Fibroblast of the conjunctiva (primary cell): ENCODE data around the gene BCL2.
"Not testable (repeated sequence)": the region's sequence is repeated elsewhere in the genome, so short reads cannot be mapped to it uniquely, and the experiment has no call there.

Source experiments
- DNase-seq: peaks from one replicate; pipeline ENCODE4 v3.0.0-alpha.2; 2010; ENCODE audit warnings: low read depth

BCL2 gene

DNA sequence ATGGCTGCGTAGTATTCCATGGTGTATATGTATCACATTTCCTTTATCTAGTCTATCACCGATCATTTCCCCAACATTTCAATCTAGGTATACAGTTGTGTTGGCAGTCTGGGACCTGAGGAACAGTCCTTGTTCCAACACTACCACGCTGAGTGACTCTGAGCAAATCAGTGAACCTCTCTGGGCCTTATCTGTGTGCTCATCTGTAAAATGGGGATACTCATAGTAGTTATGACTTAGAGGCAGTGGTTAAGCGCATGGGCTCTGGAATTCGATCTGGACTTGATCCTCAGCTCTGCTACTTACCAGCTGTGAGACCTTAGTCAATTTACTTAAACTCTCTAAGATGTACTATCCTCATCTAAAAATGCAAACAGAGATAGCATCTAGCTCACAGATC is 85.1 kb downstream of the BCL2 start:
- DNase-seq: no peak

DNA sequence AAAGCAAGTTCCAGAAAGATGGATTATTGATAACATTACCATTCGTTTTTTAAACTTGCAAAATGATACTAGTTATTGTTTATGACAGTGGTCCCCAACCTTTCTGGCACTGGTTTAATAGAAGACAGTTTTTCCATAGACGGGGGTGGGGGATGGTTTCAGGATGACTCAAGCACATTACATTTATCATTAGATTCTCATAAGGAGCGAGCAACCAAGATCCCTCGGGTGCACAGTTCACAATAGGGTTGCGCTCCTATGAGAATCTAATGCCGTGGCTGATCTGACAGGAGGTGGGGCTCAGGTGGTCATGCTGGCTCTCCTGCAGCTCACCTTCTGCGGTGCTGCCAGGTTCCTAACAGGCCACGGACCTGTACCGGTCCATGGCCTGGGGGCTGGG is 86.2 kb downstream of the BCL2 start:
- no peak for DNase-seq

DNA sequence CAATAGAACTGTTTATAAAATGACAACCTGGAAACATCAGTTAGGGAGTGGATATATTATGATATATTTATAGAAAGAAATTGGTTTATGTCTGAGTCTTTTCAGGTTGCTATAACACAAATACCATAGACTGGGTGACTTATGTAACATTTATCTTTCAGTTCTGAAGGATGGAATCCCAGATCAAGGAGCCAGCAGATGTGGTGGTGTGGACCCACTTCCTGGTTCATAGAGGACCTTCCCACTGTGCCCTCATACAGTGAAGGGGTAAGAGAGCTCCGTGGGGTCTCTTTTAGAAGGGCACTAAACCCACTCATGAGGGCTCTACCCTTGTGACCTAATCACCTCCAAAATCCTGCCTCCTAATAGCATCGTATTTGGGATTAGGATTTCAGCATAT is 86.7 kb downstream of the BCL2 start:
- DNase-seq: no peak

DNA sequence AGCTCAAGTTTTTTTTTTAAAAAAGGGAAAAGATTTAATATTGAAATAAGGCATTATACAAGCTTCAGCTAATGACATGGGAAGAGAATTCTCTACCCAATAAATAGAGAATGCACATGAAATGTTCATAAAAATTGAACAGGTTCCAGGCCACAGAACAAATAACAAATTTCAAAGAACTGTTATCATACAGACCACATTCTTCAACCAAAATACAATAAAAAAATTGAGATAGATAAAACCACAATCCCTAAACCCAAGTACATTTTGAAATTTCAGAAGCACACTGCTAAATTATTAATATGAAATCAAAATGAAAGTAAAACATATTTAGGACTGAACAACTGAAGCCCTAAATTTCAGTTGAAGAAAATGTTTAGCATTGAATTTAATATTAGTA is 89.6 kb downstream of the BCL2 start:
- DNase-seq: no peak

DNA sequence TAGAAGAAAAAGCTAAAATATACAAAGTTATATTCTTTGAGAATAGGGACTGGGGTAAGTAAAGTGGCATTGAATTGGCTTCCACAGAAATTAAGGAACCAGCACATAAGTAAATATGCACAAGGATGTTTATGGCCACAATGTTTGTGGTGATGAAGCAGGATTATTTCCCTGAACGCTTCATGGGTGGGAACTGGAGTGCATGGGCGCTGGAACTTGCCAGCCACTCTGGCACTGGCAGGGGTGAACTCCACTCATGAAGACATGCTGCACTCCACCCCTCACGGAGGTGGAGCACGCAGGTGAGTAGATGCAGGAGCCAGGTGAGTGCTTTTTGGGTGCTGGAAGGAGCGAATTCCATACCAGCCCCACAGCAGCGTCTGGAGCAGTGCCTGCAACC is 94.1 kb downstream of the BCL2 start:
- DNase-seq: no peak

DNA sequence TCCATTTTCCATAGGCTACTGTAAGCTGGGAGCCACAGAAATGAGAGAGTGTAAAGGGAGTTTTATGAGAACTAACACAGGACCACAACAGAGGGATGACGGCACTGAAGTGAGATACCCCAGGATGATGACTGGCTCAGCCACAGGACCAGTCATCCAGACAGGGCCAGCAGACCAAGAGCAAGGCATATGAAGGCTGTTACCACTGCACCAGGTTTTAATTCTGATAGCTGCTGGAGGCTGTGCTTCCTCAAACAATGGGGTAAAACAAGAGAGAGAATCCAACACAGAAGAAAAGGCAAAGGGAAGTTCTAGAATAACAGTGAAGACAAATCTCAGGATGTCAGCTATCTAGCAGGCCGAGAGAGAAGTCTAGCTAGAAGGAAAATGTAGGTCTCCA is 94.9 kb downstream of the BCL2 start:
- no peak for DNase-seq

DNA sequence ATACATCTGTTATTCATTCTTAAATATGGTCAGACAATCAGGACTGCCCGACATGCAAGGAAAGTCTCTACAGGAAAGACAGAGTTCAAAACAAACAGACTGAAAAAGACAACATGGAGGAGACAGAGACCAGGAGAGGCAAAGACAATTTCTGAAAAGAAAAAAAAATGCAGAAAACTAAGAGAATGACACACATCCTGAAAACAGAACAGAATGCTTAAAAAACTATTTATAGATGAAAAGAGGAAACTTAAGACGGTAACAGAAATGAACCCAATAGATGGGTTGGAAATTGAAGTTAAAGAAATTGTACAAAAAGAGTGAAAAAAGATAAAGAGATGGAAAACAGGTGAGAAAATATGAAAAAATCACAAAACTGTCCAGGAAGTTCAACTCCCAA is 95.7 kb downstream of the BCL2 start:
- no peak for DNase-seq

DNA sequence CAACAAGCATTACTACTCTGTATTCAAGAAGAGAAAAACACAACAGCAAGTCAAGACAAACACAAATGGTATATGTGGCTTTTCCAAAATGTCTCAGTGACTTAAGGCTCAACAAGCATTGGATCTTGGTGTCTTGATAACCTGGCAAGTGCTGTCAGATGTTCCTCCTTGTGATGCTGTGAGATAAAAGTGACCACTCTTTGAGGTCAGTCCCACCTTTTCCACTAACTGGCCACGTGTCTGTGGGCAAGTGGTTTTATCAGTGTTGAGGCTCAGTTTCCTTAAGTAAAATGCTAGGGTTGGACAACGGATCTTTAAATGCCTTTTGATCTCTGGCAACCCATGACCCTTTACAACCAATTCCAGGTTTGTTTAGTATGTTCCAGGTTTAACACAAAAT is 98.7 kb downstream of the BCL2 start:
- no peak for DNase-seq

DNA sequence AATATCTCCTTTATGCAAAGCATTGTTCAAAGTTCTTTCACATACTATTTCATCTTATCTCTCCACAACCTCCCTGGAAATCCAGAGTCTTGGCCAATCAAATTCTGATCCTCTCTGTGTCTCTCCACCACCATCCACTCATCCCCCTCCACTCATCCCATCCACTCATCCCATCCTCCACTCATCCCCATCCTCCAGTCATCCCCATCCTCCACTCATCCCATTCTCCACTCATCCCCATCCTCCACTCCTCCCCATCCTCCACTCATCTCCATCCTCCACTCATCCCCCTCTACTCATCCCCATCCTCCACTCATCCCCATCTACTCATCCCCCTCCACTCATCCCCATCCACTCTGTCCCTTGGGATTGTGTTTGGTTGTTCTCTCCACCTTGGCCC is 101.1 kb downstream of the BCL2 start:
- no peak for DNase-seq

DNA sequence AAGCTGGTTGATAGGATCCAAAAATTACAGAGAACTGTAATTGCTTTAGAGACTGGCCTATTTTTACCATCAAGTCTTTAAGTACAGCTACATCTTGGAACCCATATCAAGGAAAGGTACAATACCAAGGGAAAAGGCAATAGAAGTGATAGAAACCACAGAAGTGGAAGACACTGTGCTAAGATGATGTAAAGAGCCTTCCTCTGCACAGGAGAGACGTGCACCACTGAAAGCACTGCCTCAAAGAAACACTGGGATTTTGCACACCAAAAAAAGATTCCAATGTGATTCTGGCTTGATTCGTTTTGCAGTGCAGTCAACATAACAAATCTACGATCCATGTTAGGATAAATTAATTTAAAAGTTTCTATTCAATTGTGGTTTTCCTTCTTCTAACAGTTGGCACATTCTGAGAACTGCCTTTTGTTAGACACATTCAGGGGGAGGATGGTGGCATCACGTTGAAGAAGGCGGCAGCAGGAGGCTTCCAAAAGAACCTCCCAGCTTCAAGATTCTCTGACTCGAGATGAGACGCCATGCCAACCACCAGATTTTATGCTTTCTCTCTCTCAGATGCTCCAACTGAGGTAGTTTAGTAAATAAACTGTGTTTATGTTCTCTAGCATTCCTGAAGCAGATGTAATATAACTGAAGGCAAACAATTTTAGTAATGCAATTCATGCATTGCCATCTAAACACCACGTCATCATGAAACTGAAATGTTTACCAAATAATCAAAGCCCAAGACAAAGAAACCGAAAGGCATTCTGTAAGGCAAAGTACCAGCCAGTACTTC is 102.9 kb downstream of the BCL2 start:
- no peak for DNase-seq

DNA sequence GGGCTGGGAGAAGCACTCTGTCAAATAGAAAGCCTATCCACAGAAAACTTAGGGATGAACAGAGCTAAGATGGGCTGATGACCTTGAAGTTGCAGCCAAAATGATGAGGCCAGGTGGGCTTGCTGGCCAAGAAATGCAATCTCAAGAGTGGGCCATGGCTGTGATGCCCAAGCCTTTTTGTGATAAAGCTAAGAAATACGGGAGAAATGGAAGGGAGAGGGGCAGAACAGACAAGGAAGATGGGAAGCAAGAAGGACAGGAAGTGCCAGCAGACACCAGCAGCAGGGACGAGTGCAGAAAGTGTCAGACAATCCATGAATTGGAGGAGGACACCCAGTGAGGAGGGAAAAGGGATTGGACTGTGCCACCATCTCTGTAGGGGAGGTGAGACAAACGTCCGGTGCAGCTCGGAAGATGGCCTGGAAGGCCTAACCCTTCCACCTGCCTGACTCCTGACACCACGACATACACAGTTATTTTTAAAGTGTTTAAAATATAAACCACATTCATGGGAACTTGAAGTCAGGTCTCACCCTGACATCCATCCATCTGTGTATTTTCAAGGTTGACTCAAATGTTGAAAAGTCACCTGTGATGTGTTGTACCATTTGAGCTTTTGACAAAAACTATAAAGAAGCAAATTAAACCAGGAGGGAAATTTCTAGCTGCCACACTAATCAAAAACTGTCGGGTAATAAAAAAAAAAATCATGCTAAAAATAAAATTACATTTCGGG is 105.5 kb downstream of the BCL2 start:
- DNase-seq: no peak

DNA sequence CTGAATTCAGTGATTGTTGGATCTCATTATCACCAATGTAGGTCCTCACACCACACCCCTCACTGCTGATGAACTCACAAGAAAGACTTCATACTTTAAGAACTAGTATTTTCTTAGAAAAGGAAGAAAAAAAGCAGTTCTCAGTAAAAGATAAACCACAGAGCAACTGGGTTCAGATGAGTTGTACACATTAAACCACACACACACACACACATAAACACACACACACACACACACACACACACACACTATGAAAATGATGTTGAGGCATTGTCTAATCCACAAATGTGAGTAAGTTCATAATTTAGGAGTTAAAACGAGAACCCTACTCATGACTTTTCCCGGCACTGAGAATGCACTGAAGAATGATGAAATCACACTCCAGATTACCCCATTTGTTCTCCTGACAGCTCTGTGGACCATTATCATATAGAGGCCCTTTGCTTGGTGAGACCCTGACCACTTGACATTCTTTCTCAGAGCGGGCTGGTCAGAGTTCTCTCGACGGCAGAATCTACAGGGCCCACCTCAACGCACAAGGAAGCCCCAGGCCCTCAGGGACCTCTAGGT is 106.2 kb downstream of the BCL2 start:
- DNase-seq: peak; percentile 5

DNA sequence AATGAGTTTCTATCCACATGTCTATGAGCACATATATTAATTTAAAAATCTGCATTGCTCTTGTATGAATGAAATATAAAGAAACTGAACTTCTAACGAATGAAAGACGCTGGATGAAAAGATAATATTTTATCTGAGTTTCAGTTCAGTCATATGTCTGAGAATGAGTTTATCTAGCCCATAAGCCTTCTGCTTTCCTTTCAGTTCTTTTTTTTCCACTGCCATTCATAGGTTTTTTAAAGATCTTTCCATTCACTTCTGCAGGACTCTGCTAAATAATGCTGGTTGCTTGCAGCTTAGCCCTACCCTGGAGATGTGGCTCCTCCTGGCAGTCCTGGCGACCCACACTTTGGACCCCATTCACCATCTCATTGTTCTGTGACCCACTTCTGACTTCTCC is 109.0 kb downstream of the BCL2 start:
- no peak for DNase-seq

DNA sequence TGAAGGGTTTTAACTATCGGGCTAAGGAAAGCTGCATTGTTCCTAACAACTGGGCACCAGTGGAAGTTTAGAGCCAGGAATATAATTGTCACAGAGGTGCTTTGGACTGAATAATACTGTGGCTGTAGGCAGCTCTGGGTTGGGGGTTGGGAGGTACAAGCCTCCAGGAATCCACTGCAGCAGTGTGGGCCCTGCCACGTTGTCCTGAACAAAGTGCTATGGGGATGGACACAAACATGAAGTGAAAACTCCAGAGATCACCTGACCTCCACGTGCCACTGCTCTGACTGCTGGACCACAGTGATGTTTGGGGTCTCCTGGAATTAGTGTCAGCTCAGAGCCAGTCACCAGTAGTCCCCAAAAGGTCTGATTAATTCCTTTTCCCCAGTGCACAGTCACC is 110.9 kb downstream of the BCL2 start:
- no peak for DNase-seq

DNA sequence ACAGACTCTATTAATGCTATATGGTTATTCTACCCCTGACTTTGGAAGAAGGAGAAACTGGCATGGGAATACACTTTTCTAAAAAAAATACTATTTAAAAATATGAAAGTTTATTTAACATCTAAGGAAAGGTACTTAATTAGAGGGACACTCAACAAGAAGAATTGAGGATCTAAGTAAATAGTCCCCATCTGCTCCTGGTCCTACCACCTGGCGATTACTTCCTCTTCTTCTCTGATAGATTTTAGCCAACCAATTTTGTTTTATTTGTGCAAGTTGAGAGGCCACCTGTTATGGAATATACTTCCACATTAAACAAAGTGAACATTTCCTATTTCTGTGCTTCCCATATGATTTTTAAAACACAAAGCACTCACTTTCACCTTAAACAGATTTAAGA is 111.7 kb downstream of the BCL2 start:
- no peak for DNase-seq

DNA sequence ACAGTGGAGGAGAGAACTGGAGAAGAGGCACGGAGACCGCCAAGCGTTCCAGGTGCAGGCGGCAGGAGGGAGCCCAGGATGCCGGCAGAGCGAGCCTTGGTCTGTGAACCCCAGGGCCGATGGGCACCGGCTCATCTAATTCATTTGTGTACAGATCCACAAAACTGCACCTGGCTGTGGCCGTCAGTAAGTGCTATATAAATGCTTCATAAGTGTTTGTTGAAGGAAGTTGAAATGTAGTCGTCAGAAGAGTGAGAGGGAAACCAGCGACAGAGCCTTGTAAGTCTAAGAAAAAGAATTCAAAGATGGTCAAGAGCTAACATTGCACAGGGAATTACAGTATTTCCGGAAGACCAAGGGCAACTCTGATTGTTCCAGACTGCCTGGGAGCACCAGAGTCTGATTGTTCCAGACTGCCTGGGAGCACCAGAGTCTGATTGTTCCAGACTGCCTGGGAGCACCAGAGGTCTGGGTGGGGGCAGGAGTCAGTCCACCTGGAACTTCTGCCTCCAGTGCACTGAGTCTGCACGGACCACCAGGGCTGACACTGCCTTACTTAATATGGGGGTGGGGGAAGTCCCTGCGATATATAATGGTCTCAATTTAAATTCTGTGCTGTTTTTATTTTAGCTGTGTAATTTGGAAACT is 112.3 kb downstream of the BCL2 start:
- DNase-seq: no peak

DNA sequence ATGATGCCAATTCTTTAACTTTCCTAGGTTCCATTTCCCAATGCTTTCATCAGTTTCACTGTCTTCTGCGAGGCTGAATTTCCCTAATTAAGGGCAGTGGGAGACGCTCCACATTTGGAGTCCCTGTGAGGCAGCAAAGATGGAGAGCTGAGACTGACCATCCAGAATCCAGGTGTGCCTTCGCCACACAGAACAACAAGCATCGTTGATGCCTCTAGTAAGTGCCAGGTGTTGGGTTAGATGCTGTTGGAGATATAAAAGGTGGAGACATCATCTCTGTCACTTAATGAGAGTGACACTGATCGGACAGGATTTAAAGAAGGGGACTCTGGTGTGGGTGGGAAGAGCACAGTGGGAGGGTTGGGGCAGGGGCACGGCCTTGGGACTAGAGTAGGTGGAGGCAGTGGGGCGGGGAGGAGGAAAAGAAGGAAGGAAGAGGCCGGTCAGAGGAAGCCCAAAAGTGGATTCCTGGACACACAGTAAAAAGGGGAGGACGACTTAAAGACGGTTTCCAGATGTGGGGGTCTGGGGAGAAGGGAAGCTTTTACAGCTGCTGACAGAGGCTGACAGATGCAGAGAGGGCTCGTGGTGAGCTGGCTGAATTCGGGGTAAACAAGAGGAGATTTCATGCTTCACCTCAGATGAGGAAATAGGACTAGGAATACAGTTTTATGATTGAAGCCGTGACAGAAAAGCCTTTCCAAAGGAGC is 113.0 kb downstream of the BCL2 start:
- DNase-seq: no peak

DNA sequence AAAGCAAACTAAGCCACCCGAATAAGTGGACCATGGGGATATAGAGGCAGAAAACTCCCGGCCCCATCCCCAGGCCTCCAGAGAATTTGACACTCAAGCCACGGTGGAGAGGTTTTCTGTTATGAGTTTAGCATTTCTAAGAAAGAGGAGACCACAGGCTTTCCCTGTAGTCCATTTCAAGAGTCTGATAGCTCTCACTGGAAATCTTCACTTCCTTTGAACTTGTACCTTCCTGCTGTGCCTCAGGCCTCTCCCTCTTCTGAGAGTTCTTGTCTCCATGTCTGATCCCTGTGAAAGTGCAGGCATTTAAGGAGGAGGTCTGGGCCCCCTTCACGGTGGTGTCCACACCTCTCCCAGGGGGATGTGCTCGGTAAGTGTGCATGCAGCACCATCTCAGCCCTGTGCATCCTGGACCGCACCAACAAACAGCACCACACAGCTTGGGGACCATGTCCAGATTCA is 113.7 kb downstream of the BCL2 start:
- no peak for DNase-seq

DNA sequence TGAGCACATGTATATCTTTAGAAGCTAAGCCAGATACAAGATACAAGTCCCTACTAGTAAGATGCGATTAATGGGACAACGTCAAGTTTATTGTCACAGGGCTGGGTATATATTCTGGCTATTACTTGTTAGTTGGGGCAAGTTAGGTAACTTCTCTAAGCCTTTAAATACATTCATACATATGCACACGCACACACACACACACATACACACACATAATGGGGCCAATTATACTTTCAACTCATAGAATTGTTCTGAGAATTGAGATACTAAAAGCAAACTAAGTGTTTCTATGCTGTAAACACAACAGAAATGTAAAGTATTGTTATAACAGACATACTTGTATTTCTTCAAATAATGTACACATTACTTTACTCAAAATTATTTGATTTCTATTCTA is 116.1 kb downstream of the BCL2 start:
- DNase-seq: no peak

DNA sequence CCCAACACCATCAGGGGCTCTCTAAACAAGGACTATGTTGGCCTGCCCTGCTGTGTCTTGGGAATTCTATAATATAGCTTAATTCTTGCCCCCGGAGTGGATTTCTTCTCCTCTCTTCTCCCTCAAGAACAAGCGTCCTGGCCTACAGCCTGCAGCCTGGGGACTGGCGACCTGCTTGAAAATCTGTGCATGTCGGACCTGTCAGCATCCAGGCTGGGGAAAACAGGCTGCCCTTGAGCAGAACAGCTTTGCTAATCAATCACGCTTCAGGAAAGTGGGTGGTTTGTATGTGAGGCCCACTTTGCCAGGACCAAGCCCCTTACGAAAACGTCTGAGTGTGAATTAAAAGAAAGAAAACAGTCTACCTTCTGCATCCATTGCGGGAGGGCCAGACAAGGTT is 116.7 kb downstream of the BCL2 start:
- no peak for DNase-seq

DNA sequence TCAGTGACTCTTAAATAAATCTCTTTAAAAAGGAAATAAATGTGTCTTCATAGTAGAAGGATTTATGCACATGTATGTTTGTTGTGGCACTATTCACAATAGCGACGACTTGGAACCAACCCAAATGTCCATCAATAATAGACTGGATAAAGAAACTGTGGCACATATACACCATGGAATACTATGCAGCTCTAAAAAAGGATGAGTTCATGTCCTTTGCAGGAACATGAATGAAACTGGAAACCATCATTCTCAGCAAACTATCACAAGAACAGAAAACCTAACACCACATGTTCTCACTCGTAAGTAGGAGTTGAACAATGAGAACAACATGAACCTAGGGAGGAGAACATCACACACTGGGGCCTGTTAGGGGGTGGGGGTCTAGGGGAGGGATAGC is 118.1 kb downstream of the BCL2 start:
- not testable (repeated sequence) for DNase-seq

DNA sequence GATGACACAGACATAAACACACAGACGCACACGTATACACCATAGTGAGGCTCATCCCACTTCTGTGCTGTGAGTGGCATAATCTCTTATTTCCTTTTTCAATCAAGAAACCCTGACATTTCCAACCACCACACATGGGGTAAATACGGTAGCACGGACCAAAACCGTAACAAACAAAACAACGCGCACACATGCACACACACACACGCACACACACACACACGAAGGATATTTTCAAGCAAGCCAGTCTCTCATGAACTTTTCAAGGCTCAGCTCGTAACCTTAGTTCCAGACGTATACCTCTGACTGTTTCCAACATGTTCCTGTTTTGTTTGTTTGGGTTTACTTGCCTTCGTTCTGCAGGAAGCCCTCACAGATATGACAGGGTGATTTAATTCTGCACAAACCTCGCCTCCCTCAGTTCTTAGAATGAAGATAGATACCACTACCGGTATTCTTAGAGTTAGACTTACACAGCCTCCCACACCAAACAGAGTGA is 119.8 kb downstream of the BCL2 start:
- no peak for DNase-seq
